HG03103 (cell line): ENCODE measurements around the gene KIF5C.
"Not testable (repeated sequence)": the region's sequence is repeated elsewhere in the genome, so short reads cannot be mapped to it uniquely, and the experiment has no call there.

Experiments
- ATAC-seq: cut with Tn5 transposase; IDR thresholded peaks from one replicate; pipeline ENCODE4 v1.9.1; 2021; ENCODE audit warnings: low read depth; ENCODE audit not compliant: unreplicated experiment

Gene KIF5C

DNA sequence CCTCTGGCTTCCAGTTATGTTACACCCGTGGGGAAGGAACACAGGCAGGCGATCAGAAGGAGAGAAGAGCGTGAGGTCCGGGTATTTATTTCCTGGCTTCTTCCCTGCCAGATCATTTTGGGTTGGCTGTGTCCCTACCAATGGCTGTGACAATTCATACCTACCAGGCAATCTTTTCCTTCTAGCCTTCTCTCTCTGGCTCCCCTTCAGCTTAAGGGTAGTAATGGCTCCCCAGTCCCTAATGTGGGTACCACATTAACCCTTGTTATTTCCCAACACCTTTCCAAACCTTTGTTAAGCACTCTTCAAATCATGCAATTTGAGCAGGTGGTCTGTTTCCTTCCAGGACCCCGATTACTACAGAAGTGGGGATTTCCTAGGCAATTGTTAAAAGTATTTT lies 84.7 kb downstream of the KIF5C start:
- ATAC-seq = no peak

DNA sequence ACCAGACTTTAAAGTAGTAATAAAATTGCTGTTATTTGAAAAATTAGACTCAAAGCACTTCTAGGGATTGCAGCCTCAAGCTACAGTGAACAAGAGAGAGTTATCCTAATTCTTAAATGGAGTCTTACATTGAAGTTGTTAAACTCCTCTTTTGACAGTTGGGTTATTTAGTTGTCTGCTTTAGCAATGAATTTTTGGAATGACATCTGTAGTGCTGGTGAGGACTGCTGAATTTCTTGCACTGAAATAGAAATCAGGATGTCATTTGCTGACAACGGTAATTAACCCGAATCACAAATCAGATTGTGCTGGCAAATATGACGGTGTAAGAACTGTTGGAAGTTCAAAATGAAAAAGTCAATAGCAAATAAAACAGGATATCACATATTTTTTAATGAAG lies 85.5 kb downstream of the KIF5C start:
- ATAC-seq = no peak

DNA sequence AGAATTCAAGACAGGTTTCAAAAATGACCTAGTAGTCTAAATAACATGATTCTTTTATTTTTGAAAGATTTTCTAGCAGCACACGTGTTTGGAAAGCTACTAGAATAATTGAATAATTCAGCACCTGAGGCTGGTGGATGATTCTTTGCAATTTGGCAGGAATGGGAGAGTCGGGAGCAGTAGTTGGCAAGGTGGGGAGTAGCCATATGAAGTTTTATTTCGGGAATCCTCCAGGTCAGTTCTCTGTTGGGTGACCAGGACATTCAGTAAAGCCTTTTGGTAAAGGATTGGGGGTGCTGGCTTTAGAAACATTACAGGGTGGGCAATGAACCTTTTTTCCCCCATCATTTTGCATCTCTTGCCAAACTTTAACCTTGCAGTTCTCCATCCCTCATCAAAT lies 88.4 kb downstream of the KIF5C start:
- ATAC-seq = no peak

DNA sequence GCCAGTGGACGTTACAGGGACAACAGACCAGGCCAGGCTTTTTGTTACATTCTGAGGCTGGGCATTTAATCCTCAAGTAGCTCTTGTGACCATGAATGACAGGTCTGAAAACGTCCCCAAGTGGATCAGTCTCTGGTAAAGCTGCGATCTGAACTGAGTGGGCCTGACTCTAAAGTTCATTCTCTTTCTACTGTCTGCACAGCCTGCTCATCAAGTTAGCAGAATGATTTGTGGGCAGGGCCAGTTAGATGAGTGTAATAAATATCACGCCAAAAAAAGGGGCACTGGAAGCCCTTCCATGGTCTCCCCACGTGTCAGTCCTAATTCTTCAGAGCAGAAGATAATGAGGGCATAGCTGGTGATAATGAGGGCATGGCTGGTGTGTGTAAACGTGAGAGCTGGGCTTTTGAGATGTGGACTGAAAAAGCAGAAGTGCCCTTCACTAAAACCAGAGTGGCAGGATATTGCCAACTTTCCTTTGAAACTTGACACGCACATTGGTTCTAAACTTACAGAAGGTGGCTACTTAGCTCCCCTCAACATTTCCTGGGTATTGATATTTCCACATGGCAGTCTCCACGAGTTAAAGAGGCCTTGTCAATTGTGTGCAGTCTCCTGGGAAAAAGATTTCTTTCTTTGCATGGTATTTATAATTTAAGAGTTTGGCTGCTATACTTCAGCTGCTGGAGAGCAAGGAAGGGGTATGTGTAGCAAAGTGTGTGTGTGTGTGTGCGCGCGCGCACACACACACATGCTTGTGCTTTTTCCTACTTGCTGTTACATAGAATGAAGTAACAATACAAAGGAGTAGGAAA lies 90.8 kb downstream of the KIF5C start:
- peak; percentile 55 for ATAC-seq

DNA sequence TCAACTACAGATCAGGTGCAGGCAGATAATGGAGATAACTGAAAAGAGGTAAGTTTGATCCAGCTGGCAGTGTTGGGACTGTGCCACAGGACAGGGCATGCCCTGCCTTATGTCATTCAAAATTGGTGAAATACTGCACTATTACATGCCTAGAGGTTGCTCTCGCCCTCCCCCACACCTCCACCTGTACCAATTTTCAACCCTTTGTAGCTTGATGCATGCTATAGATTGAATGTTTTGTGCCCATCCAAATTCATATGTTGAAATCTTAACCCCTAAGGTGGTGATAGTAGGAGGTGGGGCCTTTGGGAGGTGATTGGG lies 91.4 kb downstream of the KIF5C start:
- ATAC-seq = no peak

DNA sequence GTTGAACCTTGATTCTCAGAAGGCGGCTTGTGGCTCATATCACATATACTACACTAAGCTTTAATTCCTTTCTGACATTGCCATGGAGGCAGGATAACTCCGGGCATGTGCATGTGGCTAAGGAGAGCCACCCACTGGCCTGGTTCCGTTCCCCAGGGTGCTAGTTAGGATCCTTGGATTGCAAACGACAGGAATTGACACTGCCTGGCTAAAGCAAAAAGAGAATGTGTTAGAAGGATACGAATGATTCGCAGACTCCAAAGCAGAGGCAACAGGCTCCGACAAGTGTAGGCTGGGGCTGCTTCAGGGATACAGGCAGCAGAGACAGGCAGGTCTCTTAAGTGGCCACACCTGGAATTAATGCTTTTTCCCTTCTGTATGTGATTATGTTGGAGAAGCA lies 92.0 kb downstream of the KIF5C start:
- ATAC-seq = no peak

DNA sequence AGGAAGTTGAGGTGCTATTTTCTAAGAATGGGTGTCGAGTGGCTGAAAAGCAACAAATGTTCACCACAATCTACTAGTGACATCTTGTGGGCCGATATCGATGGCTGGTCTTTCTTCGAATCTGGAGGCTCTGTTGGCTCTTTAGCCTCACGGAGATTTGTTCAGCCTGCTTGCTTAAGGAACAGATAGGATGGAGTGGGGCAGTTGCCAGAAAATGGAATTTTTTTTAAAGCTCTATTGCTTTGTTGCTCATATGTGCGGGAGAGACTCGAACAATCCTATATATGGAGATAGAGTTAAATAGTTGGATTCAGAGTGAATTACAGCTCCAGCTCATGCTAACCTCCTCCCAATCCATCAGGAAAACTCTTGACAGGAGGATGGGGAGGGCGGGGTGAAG lies 92.6 kb downstream of the KIF5C start:
- no peak for ATAC-seq

DNA sequence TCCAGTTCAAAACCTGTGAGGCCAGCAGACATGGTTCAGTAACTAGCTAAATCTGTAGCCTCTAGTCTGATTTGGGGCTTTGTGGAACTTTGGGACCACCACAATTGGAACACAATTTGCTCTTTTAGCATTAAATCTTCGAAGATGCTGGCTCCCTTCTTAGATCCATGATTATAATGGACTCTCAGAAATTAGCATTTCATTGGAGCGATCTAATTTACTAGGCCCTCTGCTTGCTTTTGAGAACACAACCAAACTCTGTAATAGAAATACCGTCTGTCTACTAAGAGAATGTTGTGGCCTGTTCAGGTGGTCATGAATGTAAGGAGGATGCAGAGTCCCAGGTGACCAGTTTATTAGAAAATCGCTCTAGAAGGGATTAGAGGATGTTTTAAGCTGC lies 93.3 kb downstream of the KIF5C start:
- ATAC-seq = no peak

DNA sequence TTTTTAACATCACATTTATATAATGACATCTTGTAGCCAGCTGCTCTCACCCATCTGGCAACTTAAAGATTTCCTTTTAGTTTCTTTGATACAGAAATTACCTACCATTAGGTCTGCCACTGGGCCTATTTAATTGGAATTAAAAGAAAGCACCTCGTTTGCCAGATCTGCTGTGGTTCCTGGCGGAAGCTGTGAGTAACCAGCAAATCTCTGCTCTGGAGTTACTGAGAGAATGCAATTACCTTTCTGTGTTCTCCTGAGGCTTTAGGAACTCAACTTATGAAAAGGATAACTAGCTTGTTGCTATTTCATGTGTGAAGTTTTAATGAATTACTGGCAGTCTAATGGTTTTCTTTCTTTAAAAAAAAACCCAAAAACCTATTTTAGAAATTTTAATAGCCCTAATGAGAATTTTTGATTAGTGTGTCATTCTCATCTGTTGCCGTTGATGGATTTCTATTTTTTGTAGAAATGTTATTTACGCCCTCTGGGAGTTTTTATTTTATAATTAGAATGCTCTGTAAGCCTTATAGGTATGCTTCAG lies 93.8 kb downstream of the KIF5C start:
- no peak for ATAC-seq

DNA sequence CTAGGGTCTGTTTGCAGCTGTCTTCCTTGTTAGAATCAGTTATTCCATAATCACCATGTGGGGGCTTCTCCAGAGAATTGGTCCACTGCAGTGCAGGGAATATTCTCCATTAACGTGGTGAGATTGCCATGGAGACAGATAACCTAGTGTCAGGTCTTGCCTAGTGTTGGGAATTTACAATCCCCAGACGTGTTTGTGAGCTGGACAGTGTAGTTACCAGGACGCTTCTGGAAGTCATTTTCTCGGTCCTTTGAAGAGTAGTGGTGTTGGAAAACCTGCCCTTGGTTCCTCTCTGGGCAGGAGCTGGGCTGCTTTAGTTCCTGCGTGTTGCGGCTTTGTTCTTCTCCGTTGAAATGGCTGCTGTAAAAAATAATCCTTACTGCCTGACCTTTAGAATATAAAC lies 94.6 kb downstream of the KIF5C start:
- no peak for ATAC-seq

DNA sequence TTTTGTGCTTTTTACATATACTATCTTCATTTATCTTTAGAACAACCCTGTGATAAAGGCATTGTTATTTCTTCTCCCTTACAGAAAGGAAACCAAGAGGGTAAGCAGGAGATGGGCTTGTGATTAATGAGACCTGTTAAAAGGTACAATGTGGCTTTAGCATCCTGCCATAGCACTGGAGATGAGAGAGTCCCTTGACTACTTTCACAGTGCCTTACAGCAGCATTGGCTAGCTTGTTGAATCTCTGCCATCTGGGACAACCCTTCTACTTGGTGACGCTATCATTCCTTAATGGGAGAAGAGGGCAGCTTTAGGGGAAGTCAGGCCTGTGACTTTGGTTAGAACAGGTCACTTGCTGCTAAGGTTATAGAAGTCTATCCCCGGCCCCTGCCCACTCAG lies 95.4 kb downstream of the KIF5C start:
- ATAC-seq = no peak

DNA sequence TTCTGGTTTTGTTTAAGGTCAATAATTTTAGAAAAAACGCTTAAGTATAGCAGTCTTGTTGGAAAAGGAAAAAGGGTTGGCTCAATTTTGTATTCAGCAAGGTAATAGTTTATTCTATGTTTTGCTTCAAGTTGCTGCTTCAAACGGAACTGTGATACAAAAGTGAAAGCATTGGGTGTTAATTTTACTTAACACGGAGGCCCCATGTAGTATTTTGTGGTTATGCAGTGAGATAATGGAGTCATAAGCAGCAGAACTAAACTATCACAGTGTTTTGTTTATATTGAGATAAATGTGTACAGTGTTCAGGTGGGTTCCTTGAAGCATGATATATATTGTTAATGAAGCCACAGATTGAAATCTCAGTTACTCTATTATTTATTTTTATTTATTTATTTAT lies 96.5 kb downstream of the KIF5C start:
- ATAC-seq = peak; percentile 77

DNA sequence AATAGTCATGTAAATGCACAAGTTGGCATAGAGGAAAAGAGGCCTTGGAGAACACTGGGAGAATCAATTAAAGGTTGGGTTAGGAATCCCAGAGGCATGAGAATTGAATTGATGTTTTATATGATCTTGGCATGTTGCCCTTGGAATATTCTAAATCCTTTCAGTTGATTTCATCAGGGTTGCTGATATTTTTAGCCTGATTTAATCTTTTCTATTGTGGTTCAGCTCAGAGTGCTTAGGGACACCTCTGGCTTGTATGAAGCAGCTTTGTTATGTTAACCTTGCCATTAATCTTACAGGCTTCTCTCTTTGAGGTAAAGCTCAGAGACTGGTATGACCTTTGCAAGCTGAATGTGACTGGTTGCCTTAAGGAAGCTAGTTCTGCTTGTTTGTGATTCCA lies 99.1 kb downstream of the KIF5C start:
- no peak for ATAC-seq

DNA sequence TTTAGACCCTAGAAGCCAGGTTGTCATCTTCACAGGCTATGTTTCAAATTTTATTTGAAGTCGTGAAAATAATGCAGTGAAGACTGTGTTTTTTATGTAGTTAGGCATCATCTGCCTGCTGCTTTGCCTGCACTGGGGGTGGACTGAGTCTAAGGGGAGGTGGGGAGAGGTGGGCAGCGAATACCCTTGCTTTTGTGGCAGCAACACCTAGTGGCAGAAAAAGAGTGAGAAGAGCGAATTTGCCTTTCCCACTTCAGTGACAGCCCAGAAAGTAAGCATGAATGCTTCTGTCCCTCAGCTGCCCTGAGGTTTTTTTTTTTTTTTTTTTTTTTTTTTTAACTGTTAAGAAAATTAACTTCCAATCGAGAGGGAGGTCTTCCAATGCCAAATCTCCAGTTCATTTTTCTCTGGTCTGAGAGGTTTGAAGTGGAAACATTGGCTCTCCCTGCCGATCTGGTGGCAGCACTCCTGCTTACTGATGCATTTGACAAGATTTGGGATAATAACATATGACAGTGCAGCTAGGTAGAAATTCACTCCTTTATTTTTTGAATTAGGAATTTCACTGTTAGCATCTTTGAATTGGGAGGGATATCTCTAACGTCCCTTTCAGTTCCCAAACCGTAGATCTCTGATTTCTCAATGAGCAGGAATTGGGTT lies 103.1 kb downstream of the KIF5C start:
- no peak for ATAC-seq

DNA sequence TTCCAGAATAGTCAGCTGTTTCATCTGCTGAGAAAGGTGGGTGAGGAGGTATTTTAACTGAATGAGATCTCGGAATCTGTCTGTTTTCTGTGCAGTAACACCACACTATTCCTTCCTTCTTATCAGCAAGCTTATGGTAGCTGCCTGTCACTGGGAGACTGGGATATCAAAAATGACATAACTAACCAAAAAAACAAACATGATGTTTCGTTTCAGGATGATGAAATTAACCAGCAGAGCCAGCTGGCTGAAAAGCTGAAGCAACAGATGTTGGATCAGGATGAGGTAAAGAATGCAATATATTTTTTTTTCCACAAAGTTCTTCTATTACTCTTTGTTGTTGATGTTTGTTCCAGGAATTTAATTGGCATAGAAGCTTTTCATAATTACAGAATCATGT lies 103.7 kb downstream of the KIF5C start:
- ATAC-seq = no peak

DNA sequence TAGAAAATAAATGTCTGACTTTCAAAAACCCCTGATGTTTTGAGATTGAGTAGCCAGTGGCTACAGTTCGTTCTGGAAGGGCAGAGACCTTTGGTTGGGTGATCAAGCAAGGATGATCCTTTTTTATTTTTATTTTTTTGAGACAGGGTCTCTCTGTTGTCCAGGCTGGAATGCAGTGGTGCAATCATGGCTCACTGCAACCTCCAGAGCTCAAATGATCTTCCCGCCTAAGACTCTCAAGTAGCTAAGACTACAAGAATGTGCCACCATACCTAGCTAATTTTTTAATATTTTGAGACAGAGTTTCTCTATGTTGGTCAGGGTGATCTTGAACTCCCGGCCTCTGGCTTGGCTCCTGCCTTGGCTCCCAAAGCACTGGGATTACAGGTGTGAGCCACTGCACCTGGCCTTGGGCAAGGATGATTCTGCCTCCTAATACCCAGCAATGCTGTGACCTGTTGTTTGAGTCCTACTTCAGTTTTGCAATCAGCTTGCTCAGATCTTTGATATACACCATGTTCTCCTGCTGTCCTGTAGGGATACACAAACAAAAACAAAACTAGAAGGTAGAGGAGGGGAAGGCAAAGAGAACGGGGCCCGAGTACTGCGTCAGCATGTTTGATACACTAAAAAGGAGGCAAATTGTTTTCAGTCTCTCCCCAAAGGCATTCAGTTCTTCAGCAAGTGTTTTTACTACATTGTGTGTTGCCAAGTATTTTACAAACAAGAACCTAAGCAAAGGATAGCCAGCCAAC lies 104.3 kb downstream of the KIF5C start:
- no peak for ATAC-seq

DNA sequence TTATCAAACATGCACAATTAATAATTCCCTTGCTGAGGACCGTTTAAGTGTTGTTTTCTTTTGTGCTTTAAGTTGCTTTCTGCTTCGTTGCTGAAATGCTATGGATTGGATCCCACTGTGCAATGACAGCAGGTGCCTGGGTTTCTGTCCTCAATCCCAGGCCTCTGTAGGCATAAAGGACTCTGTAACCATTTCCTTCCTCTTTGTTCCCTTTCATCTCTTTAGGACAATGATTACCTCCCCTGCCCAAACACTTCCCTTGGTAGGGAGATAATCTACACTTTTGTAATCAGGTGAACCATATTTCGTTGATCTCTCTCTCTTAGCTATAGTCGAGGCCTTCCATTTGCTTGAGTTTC lies 104.9 kb downstream of the KIF5C start:
- ATAC-seq = no peak

DNA sequence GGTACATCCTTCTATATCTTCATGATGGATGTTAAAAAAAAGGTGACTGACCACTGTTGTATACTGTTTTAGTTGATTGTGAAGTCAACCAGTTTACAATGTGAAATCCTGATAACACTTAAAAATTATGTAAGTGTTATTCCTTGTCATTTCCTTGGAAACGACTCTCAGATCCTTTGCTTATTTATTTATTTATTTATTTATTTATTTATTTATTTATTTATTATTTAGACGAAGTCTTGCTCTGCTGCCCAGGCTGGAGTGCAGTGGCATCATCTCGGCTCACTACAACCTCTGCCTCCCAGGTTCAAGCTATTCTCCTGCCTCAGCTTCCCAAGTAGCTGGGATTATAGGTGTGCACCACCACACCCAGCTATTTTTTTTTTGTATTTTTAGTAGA lies 105.5 kb downstream of the KIF5C start:
- not testable (repeated sequence) for ATAC-seq

DNA sequence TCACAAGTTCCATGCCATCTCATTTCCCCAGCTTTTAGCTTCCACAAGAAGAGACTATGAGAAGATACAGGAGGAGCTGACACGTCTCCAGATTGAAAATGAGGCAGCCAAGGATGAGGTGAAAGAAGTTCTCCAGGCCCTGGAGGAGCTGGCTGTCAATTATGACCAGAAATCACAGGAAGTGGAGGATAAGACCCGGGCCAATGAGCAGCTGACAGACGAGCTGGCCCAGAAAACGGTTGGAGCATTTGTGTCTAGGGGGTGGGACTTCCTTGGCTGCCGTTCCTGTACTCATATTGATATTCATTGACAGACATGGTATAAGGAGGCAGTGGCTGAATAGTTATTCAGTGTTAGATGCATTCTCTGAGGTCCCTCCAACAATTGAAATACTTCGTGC lies 106.3 kb downstream of the KIF5C start:
- ATAC-seq = no peak

DNA sequence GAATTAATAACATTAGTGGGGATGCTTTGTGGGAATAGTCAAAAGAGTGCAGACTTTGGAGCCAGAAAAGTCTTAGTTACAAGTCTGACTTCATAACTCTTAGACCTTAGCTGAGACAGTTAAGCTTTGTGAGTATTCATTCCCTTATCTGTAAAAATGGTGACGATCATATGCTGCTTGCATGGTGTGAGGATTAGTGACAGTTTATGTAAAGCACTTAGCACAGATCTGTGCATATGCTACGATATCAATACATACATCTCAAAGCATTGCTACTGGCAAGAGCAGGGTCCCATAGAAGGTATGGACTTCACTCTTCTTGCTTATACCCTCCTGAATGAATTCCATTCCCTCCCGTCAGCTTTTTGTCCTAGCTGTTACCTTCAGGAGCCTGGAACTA lies 106.8 kb downstream of the KIF5C start:
- no peak for ATAC-seq

DNA sequence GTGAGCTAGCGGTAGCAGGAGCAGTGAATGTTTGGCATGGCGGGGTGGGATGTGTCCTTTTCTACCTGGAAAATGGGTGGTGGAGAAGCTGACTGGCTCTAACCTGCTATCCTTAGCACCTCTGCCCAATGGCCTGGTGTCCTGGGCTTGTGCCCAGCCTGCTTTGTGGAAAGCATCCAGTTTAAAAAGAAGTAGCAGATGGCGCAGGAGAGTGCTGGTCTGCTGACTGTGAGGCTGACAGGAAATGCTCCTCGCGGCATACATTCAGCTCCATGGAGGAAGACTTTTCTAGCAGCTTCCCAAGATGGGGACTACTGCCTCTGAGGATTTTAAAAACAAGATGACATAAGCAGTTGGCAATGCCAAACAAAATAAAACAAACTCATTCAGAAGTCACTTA lies 107.3 kb downstream of the KIF5C start:
- no peak for ATAC-seq

DNA sequence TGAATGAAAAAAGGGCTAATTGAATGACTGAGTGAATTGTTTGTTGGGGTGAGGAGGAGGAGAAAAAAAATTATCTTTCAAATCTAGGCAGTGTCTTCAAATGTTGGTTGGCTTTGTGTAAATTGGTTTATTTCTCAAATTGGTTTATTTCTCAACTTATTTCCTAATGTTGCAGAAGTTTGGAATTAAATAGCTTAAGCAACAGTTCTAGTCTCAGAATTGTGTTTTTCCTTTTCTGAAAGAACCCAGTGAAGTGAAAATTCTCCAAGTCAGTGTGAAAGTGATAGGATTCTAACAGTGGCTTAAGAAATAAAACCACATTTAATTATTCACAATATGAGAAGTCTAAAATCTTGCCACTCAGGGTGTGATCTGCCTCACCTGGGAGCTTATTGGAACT lies 108.9 kb downstream of the KIF5C start:
- no peak for ATAC-seq
